Occipital lobe (tissue), 2 donors: ENCODE measurements around the gene PIAS2. TPM values are rescaled to one million over a fixed set of nuclear protein-coding genes. Genes with fewer than 3 reads are reported as not detected.
"Not testable (repeated sequence)": the region's sequence is repeated elsewhere in the genome, so short reads cannot be mapped to it uniquely, and the experiment has no call there.

Experiments
- DNase-seq: peaks from one replicate; lab custom pipeline; 2025; lab: John Stamatoyannopoulos, UW
- total RNA-seq: library from RNA; depleted of rRNA; stranded (reverse); fragments of >200 nt; gene quantifications from one replicate; pipeline ENCODE4 v1.2.3, GENCODE V29; 2014

The PIAS2 gene
- total RNA-seq, 1 donor from 2014 or later: 72.7 TPM

DNA sequence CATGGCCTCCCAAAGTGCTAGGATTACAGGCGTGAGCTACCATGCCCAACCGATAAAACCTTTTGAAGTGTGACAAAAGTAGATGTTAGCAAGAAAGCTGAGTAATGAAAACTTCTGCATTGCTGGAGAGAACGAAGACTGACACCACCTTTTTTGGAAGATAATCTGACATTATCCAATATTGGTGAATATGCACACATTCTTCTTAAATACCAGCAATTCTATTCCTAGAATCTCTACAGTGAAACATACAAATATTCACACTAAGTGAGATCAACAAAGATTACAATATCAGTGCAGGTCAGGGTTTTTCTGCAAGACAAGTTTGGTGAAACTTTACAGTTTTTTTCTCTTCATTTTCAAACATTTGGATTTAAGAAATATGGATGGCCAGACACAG, 7.8 kb downstream of the PIAS2 start:
- no peak for DNase-seq

DNA sequence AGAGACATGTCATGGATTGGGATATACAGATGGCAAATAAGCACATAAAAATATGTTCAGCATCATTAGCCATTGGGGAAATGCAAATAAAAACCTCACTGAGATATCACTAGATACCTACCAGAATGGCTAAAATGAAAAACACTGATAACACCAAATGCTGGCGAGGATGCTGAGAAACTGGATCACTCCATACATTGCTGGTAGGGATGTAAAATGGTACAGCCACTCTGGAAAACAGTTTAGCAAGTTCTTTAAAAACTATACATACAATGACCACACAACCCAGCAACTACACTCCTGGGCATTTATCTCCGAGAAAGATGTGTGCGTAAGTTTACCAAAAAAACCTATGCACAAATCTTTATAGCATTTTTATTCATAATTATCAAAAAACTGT, 13.9 kb downstream of the PIAS2 start:
- no peak for DNase-seq

DNA sequence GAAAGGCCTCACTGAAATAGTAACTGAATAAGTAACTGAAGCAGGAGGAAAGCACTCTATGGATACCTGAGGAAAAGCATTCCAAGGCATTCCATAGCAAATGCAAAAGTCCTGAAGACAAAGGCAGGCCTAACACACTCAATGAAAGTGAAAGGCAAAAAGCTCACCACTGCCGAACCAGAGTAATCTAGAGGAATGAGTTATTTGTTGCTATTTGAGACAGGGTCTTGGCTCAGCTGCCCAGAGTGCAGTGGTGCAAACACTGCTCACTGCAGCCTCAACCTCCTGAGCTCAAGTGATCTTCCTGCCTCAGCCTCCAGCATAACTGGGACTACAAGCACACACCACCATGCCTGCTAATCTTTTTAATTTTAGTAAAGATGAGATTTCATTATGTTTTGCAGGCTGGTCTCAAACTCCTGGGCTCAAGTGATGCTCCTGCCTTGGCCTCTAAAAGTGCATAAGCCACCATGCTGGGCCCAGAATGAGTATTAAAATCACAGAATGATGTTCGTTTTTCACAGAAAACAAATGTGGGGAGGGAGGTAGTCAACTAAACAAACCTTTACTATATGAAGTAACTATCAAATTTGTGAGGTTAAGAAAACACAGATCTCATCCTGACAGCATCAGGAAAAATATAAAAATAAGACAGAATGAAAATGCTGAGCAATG, 17.9 kb downstream of the PIAS2 start:
- DNase-seq: no peak

DNA sequence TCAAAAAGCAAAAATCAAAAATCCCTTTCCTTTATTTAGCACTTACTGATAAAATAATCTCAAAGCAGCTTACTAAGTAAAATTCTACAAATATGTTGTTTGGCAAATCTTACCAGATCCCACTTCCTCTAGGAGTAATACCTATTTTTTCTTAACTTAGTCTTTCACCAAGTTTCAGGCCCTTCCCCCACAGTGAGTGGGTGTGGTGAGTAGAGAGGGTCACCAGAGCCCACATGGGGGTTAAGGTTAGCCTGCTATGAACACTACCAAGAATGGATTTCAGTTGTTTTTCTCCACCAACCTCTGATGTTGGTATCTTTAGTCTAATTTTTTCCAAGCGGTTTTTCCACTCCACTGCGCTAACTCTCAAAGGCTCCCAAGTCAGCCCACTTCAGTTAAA, 23.2 kb downstream of the PIAS2 start:
- no peak for DNase-seq

DNA sequence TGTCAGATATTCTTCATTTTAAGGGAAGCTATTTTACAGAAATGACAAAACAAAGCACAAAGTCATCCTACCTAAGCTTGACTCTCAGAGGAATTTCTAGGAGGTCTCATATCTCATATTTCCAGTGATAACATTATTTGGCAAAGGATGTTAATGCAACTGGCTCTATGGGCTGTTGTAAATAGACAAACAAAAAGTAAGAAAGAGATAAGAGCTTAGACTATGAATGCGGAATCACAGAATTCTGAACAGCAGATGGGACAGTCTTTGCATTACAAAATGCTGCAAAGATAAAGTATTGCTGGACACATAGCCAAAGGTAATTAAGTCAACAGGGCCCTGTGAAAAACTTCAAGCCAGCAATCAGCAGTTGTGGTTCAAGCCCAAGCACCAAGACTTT, 23.9 kb downstream of the PIAS2 start:
- DNase-seq: no peak

DNA sequence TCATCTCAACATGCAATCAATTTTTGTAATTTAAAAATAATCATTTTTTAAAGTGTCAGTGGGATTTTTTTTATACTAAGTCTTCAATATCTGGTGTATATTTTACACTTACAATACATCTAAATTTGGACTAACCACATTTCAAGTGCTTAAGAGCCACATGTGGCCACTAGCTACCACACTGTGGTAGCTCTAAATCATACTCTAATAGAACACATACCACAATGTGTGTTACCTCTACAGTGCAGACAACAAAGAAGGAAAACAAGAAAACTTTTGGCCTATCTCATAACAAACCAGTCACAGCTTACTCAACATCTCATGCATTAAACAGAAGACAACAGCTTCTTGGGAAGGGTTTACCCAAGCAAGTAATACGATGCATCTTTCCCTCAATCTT, 24.5 kb downstream of the PIAS2 start:
- no peak for DNase-seq

DNA sequence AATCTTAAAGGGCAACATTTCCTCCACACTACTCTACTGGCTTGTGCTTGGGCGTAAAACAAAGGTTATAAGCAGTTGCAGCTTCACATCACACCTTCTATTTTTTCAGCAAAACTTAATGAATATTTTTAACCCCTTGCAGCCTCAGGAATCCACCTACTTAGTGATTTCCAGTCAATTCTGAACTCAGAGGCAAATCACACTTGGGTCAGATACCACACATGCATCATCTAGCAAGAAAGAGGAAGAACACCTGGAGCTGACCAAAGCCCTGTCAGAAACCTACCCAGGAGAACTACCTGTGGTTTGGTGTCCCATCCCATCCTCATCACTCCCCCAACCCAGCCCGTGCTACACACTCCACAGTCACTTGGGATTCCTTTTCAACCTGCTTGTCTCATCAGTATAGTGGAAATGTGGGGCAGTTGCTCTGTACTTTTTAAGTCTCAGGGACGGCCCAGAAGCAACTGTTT, 25.5 kb downstream of the PIAS2 start:
- no peak for DNase-seq

DNA sequence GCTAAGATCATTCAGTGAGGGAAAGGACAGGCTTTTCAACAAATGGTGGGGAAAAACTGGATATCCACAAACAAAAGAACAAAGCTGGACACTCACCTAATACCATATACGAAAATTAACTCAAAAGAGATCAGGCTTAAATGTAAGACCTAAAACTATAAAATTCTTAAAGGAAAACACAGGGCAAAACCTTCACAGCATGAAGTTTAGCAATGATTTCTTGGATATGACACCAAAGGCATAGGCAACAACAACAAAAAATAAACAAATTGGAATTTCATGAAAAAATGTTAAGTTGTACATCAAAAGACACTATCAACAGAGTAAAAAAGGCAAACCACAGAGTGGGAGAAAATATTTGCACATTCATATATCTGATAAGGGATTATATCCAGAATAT, 28.3 kb downstream of the PIAS2 start:
- no peak for DNase-seq

DNA sequence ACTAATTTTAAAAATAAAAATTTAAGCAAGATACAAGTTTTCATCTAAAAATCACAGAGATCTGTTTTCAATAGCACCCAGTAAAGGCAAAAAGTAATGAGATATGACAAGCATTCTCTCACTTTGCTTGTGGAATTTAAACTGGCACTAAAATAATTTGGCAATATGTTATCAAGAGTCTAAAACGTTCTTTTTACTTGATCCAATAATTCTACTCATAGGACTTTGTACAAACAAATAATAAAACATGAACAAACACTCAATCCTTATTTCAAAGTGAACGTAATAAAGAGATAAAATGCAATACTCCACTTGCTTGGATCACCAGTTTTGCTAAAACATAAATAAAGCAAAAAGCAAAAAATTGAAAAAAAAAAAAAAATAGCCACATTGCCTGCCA, 30.4 kb downstream of the PIAS2 start:
- DNase-seq: no peak

DNA sequence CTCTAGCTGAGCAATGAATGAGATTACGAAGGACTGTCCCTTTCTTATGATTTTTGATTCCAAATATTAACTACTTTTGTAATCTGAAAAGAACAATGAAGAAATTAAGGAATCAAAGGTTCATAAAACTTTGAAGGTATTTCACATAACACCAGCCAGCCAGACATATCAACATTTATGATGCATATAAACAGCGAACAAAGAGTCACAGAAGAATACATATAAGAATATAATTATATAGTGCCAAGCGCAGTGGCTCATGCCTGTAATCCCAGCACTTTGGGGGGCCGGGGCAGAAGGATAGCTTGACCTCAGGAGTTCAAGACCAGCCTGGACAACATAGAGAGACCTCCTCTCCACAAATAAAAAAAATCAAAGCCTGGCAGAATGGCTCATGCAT, 34.1 kb downstream of the PIAS2 start:
- no peak for DNase-seq

DNA sequence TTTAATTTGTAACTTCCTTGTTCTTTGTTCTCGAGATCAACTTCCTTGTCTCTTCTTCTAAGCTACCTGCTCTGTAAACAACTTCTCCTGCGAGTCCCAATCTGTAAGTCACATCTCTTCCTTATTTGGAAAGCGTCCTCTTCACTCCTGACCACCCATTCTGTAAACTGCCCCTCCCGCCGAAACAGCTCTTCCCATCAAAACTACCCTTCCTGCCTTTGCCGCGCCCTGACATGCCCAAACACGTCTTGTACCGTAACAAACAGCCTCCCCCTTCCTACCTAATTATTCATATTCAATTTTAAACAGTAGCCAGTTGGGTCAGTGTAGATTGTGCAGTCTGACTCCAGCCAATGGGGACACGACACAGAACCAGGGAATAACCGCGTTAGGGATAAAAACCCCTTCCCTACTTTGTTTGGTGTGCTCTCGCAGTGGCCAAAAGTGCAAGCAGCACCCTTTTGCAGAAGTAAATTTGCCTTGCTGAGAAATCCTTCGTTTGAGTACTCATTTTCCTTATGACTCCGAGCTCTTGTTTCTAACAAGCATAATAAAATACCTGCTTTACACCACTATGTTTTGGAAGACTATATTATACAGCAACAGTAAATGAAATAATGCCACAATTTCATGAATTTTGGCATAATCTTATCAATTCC, 39.8 kb downstream of the PIAS2 start:
- no peak for DNase-seq

DNA sequence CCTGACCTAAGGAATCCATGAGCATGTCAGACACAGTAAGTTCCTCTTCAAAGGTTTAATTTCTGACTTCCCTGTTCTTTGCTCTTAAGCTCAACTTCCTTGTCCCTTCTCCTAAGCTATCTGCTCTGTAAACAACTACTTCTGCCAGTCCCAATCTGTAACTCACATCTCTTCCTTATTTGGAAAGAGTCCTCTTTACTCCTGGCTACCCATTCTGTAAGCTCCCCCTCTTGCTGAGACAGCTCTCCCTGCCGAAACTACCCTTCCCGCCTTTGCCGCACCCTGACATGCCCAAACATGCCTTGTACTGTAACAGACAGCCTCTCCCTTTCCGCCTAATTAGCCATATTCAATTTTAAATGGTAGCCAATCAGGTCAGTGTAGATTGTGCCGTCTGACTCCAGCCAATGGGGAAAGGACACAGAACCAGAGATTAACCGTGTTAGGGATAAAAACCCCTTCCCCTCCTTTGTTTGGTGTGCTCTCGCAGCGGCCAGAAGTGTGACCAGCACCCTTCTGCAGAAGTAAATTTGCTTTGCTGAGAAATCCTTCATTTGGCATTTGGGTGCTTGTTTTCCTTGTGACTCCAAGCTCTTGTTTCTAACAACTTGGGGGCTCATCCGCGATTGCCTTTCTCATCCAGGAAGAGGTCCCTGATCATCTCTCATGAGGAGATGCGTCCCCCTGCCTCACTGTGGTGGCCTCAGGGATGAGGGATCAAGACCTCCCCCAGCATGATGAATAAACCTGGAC, 49.0 kb downstream of the PIAS2 start:
- DNase-seq: no peak

DNA sequence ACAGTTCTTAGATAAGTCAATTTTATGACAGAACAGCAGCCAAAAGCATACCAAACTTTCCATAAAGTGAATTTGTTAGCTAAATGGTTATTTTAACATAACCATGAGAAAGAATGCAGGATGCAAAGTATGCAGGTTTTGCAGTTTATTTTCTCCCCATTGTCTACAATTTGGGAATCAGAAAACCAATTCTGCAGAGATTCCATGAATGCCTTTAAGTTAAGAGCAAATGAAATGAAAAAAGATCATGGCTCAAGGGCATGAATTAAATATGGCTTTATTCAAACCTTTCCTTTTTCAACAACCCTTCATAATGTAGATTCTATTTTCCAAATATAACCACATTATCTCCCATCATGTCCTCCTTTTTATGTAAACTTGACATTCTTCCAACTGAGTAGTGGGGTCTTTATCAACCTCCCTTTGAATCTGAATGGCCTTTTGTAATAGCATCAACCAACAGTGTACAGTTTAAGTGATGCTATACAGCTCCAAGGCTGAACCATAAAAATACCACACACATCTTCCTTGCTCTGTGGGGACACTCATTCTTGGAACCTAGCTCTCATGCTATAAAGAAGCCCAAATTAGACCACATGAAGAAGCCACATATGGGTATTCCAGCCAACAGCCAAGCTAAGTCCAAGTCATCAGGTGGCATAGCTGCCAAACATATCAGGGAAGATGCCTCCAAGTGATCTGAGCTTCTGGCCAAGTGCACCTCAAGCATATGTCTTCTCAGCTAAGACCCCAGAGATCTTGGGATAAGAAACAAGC, 49.8 kb downstream of the PIAS2 start:
- no peak for DNase-seq

DNA sequence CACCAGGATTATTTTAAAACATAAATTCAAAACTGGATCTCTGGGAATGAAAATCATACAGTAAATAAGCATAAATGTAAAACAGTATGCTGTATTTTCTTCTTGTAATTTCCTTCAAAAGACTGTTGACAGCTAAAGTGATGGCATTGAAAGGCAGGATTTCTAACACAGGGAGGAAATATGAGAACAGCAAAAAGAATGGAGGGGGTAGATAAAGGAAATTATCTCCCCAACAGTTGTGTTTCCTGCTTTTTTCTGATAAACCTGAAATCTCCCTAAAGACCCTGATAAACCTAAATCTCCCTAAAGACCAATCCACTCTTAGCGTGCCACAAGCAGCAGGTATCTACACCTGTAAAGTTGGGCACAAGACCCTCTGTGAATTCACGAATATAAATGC, 50.8 kb downstream of the PIAS2 start:
- DNase-seq: no peak

DNA sequence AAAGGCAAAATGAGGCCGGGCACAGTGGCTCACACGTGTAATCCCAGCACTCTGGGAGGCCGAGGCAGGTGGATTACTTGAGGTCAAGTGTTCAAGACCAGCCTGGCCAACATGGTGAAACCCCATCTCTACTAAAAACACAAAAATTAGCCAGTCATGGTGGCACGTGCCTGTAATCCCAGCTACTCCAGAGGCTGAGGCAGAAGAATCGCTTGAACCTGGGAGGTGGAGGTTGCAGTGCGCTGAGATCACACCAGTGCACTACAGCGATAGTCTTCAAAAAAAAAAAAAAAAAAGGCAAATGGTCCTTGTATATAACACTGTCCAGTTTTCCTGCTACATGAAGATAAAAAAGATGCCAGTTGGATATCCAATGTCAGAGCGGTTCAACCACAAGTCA, 52.1 kb downstream of the PIAS2 start:
- not testable (repeated sequence) for DNase-seq

DNA sequence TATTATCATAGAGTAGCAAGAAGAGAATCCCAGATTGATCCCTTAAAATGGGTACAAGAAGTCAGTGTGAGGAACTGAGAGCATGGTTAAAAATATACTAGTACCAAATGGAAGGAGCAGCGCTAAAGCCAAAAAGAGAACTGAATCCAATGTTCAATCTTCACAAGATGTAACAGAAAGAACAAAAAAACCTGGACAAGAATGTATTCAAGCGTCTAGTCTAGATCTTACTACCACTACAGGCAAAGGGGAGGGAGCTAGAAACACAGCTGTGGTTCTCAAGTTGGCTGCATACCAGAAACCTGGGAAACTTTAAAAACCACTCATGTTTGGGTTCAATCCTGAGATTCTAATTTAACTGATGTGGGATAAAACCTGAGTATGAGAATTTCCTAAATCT, 57.5 kb downstream of the PIAS2 start:
- no peak for DNase-seq

DNA sequence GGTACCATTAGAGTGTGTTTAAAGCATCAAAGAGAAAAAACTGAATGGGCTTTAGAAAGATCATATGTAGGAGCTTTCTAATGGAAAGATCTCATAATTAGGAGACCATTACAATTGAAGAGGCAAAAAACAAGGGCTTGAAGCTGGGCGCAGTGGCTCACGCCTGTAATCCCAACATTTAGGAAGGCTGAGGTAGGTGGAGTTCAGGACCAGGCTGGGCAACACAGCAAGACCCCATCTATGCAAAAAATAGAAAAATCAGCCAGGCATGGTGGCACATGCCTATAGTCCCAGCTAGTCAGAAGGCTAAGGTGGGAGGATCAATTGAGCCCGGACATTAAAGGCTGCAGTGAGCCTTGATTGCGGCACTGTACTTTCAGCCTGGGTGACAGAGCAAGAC, 59.0 kb downstream of the PIAS2 start:
- no peak for DNase-seq

DNA sequence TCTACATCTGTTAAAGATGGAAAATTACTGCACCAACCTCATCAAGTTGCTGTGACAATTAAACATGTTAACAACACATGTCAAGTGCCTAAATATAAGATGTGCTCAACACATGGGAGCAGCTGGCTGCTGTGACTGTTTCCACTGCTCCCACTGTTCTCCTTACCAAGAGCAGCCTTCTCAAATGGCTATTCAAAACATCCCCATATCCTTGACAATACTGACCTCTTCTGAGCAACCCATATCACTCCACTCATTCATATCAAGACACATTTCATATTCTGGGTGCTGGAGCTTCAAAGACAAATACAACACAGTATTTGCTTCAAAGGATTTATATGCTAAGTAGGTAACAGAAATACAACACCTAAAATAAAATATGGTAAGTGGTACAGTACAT, 60.3 kb downstream of the PIAS2 start:
- no peak for DNase-seq

DNA sequence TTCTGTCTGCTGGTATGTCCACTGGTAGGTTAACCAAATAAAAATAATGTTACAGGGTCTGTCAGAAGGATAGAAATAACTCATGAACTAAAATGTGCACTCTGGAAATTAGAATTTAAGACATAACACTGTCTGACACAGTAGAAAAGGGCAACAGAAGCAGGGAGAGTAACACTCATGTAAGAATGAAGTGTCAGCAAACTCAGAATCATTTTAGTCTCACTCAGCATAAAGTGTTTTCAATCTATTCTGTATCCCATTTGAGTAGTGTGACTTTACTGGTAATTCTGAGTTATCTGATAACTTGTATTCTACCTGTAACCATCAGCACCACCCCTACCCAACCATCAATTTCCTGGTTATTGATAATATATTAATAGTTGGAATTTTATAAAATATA, 68.3 kb downstream of the PIAS2 start:
- no peak for DNase-seq

DNA sequence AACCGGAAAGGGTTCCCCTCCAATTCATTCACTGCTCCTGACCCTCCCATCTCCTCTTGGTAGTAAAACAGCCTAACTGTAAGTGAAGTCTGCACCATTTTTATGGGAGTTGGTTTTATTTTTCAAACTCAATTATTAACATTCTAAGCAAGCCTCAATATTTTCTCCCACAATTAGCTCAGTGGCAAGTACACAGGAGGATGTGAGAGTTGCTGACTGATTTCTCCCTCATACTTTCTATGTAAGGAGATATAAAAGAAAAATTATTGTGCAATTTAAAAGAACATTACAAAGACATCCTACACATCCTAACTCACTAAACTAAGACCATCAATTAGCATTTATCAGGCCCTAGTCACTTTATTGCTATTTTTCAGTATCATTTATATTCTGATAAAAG, 73.9 kb downstream of the PIAS2 start:
- no peak for DNase-seq

DNA sequence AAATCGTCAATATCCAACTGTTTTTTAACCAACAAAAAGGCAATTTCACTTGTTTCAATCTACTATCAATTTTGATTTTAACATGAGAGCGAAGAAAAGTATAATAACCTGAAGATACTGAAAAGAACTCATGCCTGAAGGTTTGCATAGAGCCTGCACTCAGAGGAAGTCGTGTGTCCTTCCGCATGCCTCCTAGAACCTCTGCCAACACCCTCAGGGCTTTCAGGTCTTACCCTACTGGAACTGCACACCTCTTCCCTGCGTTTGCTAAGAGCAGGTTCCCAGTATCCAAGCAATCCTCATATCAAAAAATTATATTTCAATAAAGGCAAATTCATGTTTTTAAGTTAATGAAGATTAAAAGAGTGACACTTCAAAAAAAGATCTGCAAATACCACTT, 74.7 kb downstream of the PIAS2 start:
- DNase-seq: no peak

DNA sequence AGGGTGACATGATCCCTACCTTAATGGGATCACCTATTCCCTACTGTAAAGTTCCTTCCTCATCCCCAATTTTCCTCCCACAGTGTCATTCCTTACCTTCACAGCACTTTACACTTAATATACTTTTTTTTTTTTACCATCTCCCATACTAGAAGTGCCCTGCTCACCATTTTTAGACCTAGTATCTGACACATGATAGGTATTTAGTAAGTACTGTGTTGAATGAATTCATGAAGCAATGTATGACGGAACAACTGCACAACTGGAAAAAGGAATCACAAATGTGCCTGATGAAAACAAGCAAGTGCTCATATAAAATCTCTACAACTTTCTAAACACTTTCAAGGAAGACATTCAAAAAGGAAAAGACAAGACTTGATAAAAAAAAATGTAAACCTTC, 83.4 kb downstream of the PIAS2 start:
- no peak for DNase-seq
